ENCODE measurements around the gene AAK1. TPM values are rescaled to one million over a fixed set of nuclear protein-coding genes. Genes with fewer than 3 reads are reported as not detected.

The AAK1 gene
- total and polyA plus RNA-seq, 7 experiments from 2014 or later: 71.5 to 253 (median 191) TPM

- intact Hi-C loops (cut with micrococcal nuclease): loop anchor here in 1 of 2 donors (1.0 kb wide), 1 partner anchor 13 kb away; no protein-coding TSS in a partner anchor
- H3K27me3 ChIP-seq (ENCODE audit: control insufficient read depth in 2 of 2, insufficient read depth in 2 of 2, low read length in 2 of 2): no peaks in the 10 kb centered on the region
- Mint-ChIP-seq H3K9me3 (peaks cover 0 to 2% (median 0%) of the 10 kb centered on the region in 11 donors), H3K27me3 (no peaks in the 10 kb centered on the region), H3K36me3 (peaks cover 16 to 52% (median 49%) of the 10 kb centered on the region in 5 donors), H3K4me3 (peak overlapping the region; percentile 11 to 99 (median 98)), H3K4me1 (peaks cover 56 to 77% (median 67%) of the 10 kb centered on the region in 7 donors), H3K27ac (peak overlapping the region in 8 of 9 donors; percentile 33 to 96 (median 84))
- POLR2A ChIA-PET: interaction anchor here (1.1 to 16.9 kb wide), 8 partner anchors 10 to 72 kb away, joined by 4 to 334 read pairs (median 10); no protein-coding TSS in a partner anchor
- peak overlapping the region; percentile 22 for H3K4me3 ChIP-seq (ENCODE audit: low read length)
- H3K4me1 ChIP-seq (ENCODE audit: control insufficient read depth in 2 of 2, insufficient read depth in 2 of 2, low read length in 2 of 2): peaks cover 31 to 54% of the 10 kb centered on the region in 2 donors
- peak overlapping the region; percentile 86 for H3K27ac ChIP-seq (ENCODE audit: low read depth, low read length)
- H3K9me3 ChIP-seq (ENCODE audit: control insufficient read depth in 2 of 3, low read length in 3 of 3): no peaks in the 10 kb centered on the region
- DNase-seq (no peak), ATAC-seq (no peak)
- peaks cover 0 to 26% (median 5%) of the 10 kb centered on the region in 3 experiments for H3K36me3 ChIP-seq (ENCODE audit: control insufficient read depth in 2 of 3, insufficient read depth in 3 of 3, low read length in 3 of 3)
- CTCF ChIA-PET: interaction anchor here (0.6 to 4.1 kb wide), 5 partner anchors 17 to 86 kb away, joined by 3 to 35 read pairs (median 5); no protein-coding TSS in a partner anchor
Observed at GRCh38 chr2:69638630-69639029, 4.9 kb downstream of the AAK1 start.

- intact Hi-C loops (cut with micrococcal nuclease): no loop called here
- H3K36me3 Mint-ChIP-seq: peaks cover 16 to 52% (median 48%) of the 10 kb centered on the region in 5 donors
- H3K27me3 Mint-ChIP-seq: no peaks in the 10 kb centered on the region
- DNase-seq (no peak), ATAC-seq (no peak)
- peaks cover 58 to 79% (median 68%) of the 10 kb centered on the region in 7 donors for H3K4me1 Mint-ChIP-seq
- H3K27ac ChIP-seq (ENCODE audit: low read depth, low read length): peak overlapping the region; percentile 86
- ChIA-PET POLR2A (interaction anchor here (1.1 to 10.4 kb wide), 6 partner anchors 10 to 59 kb away, joined by 3 to 292 read pairs (median 12); no protein-coding TSS in a partner anchor), CTCF (interaction anchor here (0.5 to 2.2 kb wide), 4 partner anchors 12 to 87 kb away, joined by 3 to 5 read pairs (median 3); no protein-coding TSS in a partner anchor)
- H3K4me3 Mint-ChIP-seq: peak overlapping the region; percentile 11 to 99 (median 98)
- peaks cover 31 to 54% of the 10 kb centered on the region in 2 donors for H3K4me1 ChIP-seq (ENCODE audit: control insufficient read depth in 2 of 2, insufficient read depth in 2 of 2, low read length in 2 of 2)
- H3K9me3 Mint-ChIP-seq: peaks cover 0 to 2% (median 0%) of the 10 kb centered on the region in 11 donors
- no peaks in the 10 kb centered on the region for H3K27me3 ChIP-seq (ENCODE audit: control insufficient read depth in 2 of 2, insufficient read depth in 2 of 2, low read length in 2 of 2)
- H3K27ac Mint-ChIP-seq: peak overlapping the region in 8 of 9 donors; percentile 33 to 96 (median 84)
- peaks cover 0 to 22% (median 5%) of the 10 kb centered on the region in 3 experiments for H3K36me3 ChIP-seq (ENCODE audit: control insufficient read depth in 2 of 3, insufficient read depth in 3 of 3, low read length in 3 of 3)
- H3K9me3 ChIP-seq (ENCODE audit: control insufficient read depth in 2 of 3, low read length in 3 of 3): no peaks in the 10 kb centered on the region
- peak overlapping the region; percentile 22 for H3K4me3 ChIP-seq (ENCODE audit: low read length)
Observed at GRCh38 chr2:69637923-69638322, 5.6 kb downstream of the AAK1 start.

GRCh38 chr2:69636395-69636794, 7.1 kb downstream of the AAK1 start:
- Histone ChIP-seq H3K27me3 (ENCODE audit: control insufficient read depth in 2 of 2, insufficient read depth in 2 of 2, low read length in 2 of 2) (no peaks in the 10 kb centered on the region), H3K4me1 (ENCODE audit: control insufficient read depth in 2 of 2, insufficient read depth in 2 of 2, low read length in 2 of 2) (peaks cover 34 to 62% of the 10 kb centered on the region in 2 donors), H3K9me3 (ENCODE audit: control insufficient read depth in 2 of 3, low read length in 3 of 3) (no peaks in the 10 kb centered on the region), H3K36me3 (ENCODE audit: control insufficient read depth in 2 of 3, insufficient read depth in 3 of 3, low read length in 3 of 3) (peaks cover 0 to 23% (median 5%) of the 10 kb centered on the region in 3 experiments), H3K4me3 (ENCODE audit: low read length) (no peak overlapping the region), H3K27ac (ENCODE audit: low read depth, low read length) (no peak overlapping the region)
- Mint-ChIP-seq H3K9me3 (peaks cover 0 to 2% (median 0%) of the 10 kb centered on the region in 11 donors), H3K27ac (peak overlapping the region in 4 of 9 donors; percentile 17 to 96 (median 79)), H3K4me3 (peak overlapping the region in 6 of 10 donors; percentile 34 to 98 (median 62)), H3K27me3 (no peaks in the 10 kb centered on the region), H3K36me3 (peaks cover 16 to 52% (median 41%) of the 10 kb centered on the region in 5 donors), H3K4me1 (peaks cover 64 to 83% (median 72%) of the 10 kb centered on the region in 7 donors)
- DNase-seq: no peak
- CTCF ChIA-PET: interaction anchor here (0.6 to 1.5 kb wide), 4 partner anchors 32 to 89 kb away, joined by 3 to 5 read pairs (median 3); no protein-coding TSS in a partner anchor
- intact Hi-C loops (cut with micrococcal nuclease): no loop called here
- POLR2A ChIA-PET: interaction anchor here (1.4 to 3.5 kb wide), 3 partner anchors 8 to 88 kb away, joined by 4 to 17 read pairs (median 17); no protein-coding TSS in a partner anchor
- ATAC-seq: no peak

GRCh38 chr2:69635432-69635831, 8.1 kb downstream of the AAK1 start:
- POLR2A ChIA-PET: interaction anchor here (3.4 kb wide), 1 partner anchor 18 kb away, joined by 17 read pairs; no protein-coding TSS in a partner anchor
- H3K4me1 ChIP-seq (ENCODE audit: control insufficient read depth in 2 of 2, insufficient read depth in 2 of 2, low read length in 2 of 2): peaks cover 43 to 72% of the 10 kb centered on the region in 2 donors

GRCh38 chr2:69634196-69634821, 9.2 kb downstream of the AAK1 start:
- peak overlapping the region in 7 of 10 donors; percentile 19 to 70 (median 48) for H3K4me3 Mint-ChIP-seq
- H3K27ac ChIP-seq (ENCODE audit: low read depth, low read length): peak overlapping the region; percentile 6
- no peaks in the 10 kb centered on the region for H3K9me3 Mint-ChIP-seq
- H3K4me3 ChIP-seq (ENCODE audit: low read length): no peak overlapping the region
- H3K27ac Mint-ChIP-seq: peak overlapping the region in 8 of 9 donors; percentile 28 to 83 (median 59)
- POLR2A ChIA-PET: interaction anchor here (0.5 to 1.7 kb wide), 4 partner anchors 11 to 219 kb away, joined by 3 to 16 read pairs (median 3); partner anchors contain the start of gene AAK1
- no peaks in the 10 kb centered on the region for H3K27me3 Mint-ChIP-seq
- ATAC-seq: peak; percentile 70
- CTCF ChIA-PET: no interaction called here
- no peaks in the 10 kb centered on the region for H3K27me3 ChIP-seq (ENCODE audit: control insufficient read depth in 2 of 2, insufficient read depth in 2 of 2, low read length in 2 of 2)
- H3K9me3 ChIP-seq (ENCODE audit: control insufficient read depth in 2 of 3, low read length in 3 of 3): no peaks in the 10 kb centered on the region
- DNase-seq: no peak
- peaks cover 40 to 70% of the 10 kb centered on the region in 2 donors for H3K4me1 ChIP-seq (ENCODE audit: control insufficient read depth in 2 of 2, insufficient read depth in 2 of 2, low read length in 2 of 2)
- intact Hi-C loops (cut with micrococcal nuclease): loop anchor here in 1 of 2 donors (1.0 kb wide), 1 partner anchor 8 kb away; no protein-coding TSS in a partner anchor
- peaks cover 56 to 63% (median 59%) of the 10 kb centered on the region in 7 donors for H3K4me1 Mint-ChIP-seq
- H3K36me3 ChIP-seq (ENCODE audit: control insufficient read depth in 2 of 3, insufficient read depth in 3 of 3, low read length in 3 of 3): peaks cover 0 to 17% (median 5%) of the 10 kb centered on the region in 3 experiments
- H3K36me3 Mint-ChIP-seq: peaks cover 7 to 33% (median 27%) of the 10 kb centered on the region in 5 donors

More at GRCh38 chr2:69635432-69635831, 8.1 kb downstream of the AAK1 start:
- Histone ChIP-seq H3K27me3 (ENCODE audit: control insufficient read depth in 2 of 2, insufficient read depth in 2 of 2, low read length in 2 of 2) (no peaks in the 10 kb centered on the region), H3K4me3 (ENCODE audit: low read length) (peak overlapping the region; percentile 4), H3K9me3 (ENCODE audit: control insufficient read depth in 2 of 3, low read length in 3 of 3) (no peaks in the 10 kb centered on the region), H3K36me3 (ENCODE audit: control insufficient read depth in 2 of 3, insufficient read depth in 3 of 3, low read length in 3 of 3) (peaks cover 0 to 17% (median 5%) of the 10 kb centered on the region in 3 experiments), H3K27ac (ENCODE audit: low read depth, low read length) (no peak overlapping the region)
- H3K27ac Mint-ChIP-seq: peak overlapping the region in 7 of 9 donors; percentile 1 to 75 (median 26)
- H3K9me3 Mint-ChIP-seq: no peaks in the 10 kb centered on the region
- no peak for DNase-seq
- CTCF ChIA-PET: interaction anchor here (0.9 kb wide), 2 partner anchors 70 to 81 kb away, joined by 3 to 5 read pairs; no protein-coding TSS in a partner anchor
- H3K4me3 Mint-ChIP-seq: peak overlapping the region in 8 of 10 donors; percentile 16 to 76 (median 48)
- peaks cover 11 to 43% (median 37%) of the 10 kb centered on the region in 5 donors for H3K36me3 Mint-ChIP-seq
- H3K4me1 Mint-ChIP-seq: peaks cover 63 to 74% (median 70%) of the 10 kb centered on the region in 7 donors
- no peak for ATAC-seq
- intact Hi-C loops (cut with micrococcal nuclease): no loop called here
- H3K27me3 Mint-ChIP-seq: no peaks in the 10 kb centered on the region

- Histone ChIP-seq H3K27me3 (ENCODE audit: control insufficient read depth in 2 of 2, insufficient read depth in 2 of 2, low read length in 2 of 2) (no peaks in the 10 kb centered on the region), H3K27ac (ENCODE audit: low read depth, low read length) (no peak overlapping the region), H3K4me1 (ENCODE audit: control insufficient read depth in 2 of 2, insufficient read depth in 2 of 2, low read length in 2 of 2) (peaks cover 49 to 66% of the 10 kb centered on the region in 2 donors), H3K4me3 (ENCODE audit: low read length) (no peak overlapping the region), H3K9me3 (ENCODE audit: control insufficient read depth in 2 of 3, low read length in 3 of 3) (no peaks in the 10 kb centered on the region), H3K36me3 (ENCODE audit: control insufficient read depth in 2 of 3, insufficient read depth in 3 of 3, low read length in 3 of 3) (peaks cover 0 to 9% (median 0%) of the 10 kb centered on the region in 3 experiments)
- DNase-seq: no peak
- peaks cover 31 to 42% (median 33%) of the 10 kb centered on the region in 7 donors for H3K4me1 Mint-ChIP-seq
- ChIA-PET POLR2A (interaction anchor here (1.1 to 1.6 kb wide), 4 partner anchors 8 to 14 kb away, joined by 3 to 8 read pairs (median 6); no protein-coding TSS in a partner anchor), CTCF (interaction anchor here (0.6 to 1.5 kb wide), 2 partner anchors 19 to 66 kb away, joined by 3 to 8 read pairs; no protein-coding TSS in a partner anchor)
- no peaks in the 10 kb centered on the region for H3K27me3 Mint-ChIP-seq
- intact Hi-C loops (cut with micrococcal nuclease): no loop called here
- peak overlapping the region in 8 of 10 donors; percentile 39 to 76 (median 57) for H3K4me3 Mint-ChIP-seq
- H3K9me3 Mint-ChIP-seq: no peaks in the 10 kb centered on the region
- peaks cover 0 to 19% (median 10%) of the 10 kb centered on the region in 5 donors for H3K36me3 Mint-ChIP-seq
- no peak for ATAC-seq
- peak overlapping the region in 4 of 9 donors; percentile 20 to 82 (median 70) for H3K27ac Mint-ChIP-seq
Observed at GRCh38 chr2:69631402-69631801, 12.1 kb downstream of the AAK1 start.
